Measurements from ENCODE around the gene PITX3. TPM values are rescaled to one million over a fixed set of nuclear protein-coding genes. Genes with fewer than 3 reads are reported as not detected.

The PITX3 gene
- total RNA-seq (1 to 10 TPM; 6.9 to 9.7 (median 8.8) TPM), polyA plus RNA-seq (1 to 10 TPM; 2.0 to 7.6 (median 4.5) TPM)
- long read RNA-seq, donor 1, partial matches to known transcripts, result 0 of 4 reads
- long read RNA-seq, donor 1, other reads (novel, unspliced or antisense), result 1 of 4 reads
- long read RNA-seq, donor 2, transcript PITX3-201 (4 exons, 1,391 nt), result major isoform, 9 of 23 reads
- long read RNA-seq, donor 2, partial matches to known transcripts, result 14 of 23 reads
- long read RNA-seq, donor 2, other reads (novel, unspliced or antisense), result 0 of 23 reads

- Histone ChIP-seq H3K9me3 (no peaks in the 10 kb centered on the region), H3K36me3 (ENCODE audit: insufficient read depth in 1 of 2, low read depth in 1 of 2) (no peaks in the 10 kb centered on the region), H3K4me1 (peaks cover 48% of the 10 kb centered on the region), H3K4me3 (peak within 1 kb of the TSS; percentile 87), H3K27ac (peak within 1 kb of the TSS; percentile 90), H3K27me3 (ENCODE audit: insufficient read depth in 3 of 3, low read length in 2 of 3) (no peaks in the 10 kb centered on the region)
- intact Hi-C loops (cut with DNase I), result loop anchor here in 1 of 2 donors (10.0 kb wide), 1 partner anchor 53 kb away; no protein-coding TSS in a partner anchor
- DNase-seq (peak; percentile 96 to 97), ATAC-seq (peak; percentile 81 to 86 (median 84))
- TF ChIP-seq CTCF (IDR thresholded peaks at IDR 0.05), result no peak
- 0% methylated on average over 40 to 57 of the region's 57 CpGs for WGBS, 3 donors
Measured at GRCh38 chr10:102241444-102242117, at the start of gene PITX3. Gene PITX3 (minus strand): TSS chr10:102241512. CDS start chr10:102232080, 9,432 bp downstream.

- H3K4me1 ChIP-seq, result peaks cover 87% of the 10 kb centered on the region
- TF ChIP-seq CTCF (IDR thresholded peaks at IDR 0.05), result no peak
- H3K4me3 ChIP-seq, result no peak overlapping the region
- no peaks in the 10 kb centered on the region for H3K27me3 ChIP-seq (ENCODE audit: insufficient read depth in 3 of 3, low read length in 2 of 3)
- ATAC-seq (no peak), DNase-seq (no peak)
- WGBS, 3 donors, result 94 to 98% (median 95%) methylated on average over 3 of the region's 3 CpGs
- H3K36me3 ChIP-seq (ENCODE audit: insufficient read depth in 1 of 2, low read depth in 1 of 2), result no peaks in the 10 kb centered on the region
- intact Hi-C loops (cut with DNase I), result loop anchor here (5.0 to 10.0 kb wide), 2 partner anchors 37 to 45 kb away; partner anchors contain the start of genes GBF1 (in 1 of the 2) and PITX3 (in 1 of the 2)
- H3K9me3 ChIP-seq, result no peaks in the 10 kb centered on the region
- peak overlapping the region; percentile 47 for H3K27ac ChIP-seq
Measured at GRCh38 chr10:102289840-102290239, 48.5 kb upstream of the PITX3 start.

DNA sequence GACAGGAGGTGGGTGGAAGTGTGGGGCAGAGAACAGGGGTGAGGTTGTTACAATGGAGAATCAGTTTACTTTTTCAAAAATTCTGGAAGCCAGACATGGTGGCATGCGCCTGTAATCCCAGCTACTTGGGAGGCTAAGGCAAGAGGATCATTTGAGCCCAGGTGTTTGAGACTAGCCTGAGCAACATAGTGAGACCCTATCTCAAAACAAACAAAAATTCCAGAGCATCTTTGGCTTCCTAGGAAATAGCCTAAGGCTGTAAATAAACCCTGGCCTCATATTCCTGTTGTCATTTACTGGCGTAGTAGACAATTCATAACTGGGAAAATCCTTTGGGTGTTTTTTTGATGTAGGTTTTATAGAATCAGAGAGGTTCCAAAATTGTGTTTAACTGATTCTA lies 48.0 kb upstream of the PITX3 start:
- WGBS, 3 donors, result 86 to 94% (median 89%) methylated on average over 2 of the region's 2 CpGs
- Histone ChIP-seq H3K27me3 (ENCODE audit: insufficient read depth in 3 of 3, low read length in 2 of 3) (no peaks in the 10 kb centered on the region), H3K36me3 (ENCODE audit: insufficient read depth in 1 of 2, low read depth in 1 of 2) (no peaks in the 10 kb centered on the region), H3K27ac (peak overlapping the region; percentile 47), H3K9me3 (no peaks in the 10 kb centered on the region), H3K4me3 (no peak overlapping the region), H3K4me1 (peaks cover 87% of the 10 kb centered on the region)
- DNase-seq (no peak), ATAC-seq (no peak)
- intact Hi-C loops (cut with DNase I), result loop anchor here in 1 of 2 donors (5.0 kb wide), 1 partner anchor 38 kb away; no protein-coding TSS in a partner anchor
- TF ChIP-seq CTCF (IDR thresholded peaks at IDR 0.05), result no peak

DNA sequence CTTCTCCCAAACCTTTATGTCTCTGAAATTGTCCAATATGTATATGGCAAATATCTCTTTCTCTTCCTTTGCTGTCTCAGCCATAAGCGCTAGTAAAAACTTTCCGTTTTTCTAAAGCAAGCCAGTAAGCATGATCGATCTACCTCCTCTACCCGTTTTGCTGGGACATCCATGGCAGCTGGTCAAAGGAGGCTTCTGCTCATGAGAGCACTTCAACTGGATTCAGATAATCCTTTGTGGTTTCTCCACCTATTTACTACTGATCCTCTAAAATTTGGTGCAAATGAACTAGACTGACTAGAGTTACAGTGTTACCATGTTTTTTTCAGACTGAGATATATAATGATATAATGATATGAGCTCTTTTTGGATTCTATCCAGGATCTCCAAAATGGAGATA lies 46.7 kb upstream of the PITX3 start:
- no peaks in the 10 kb centered on the region for H3K36me3 ChIP-seq (ENCODE audit: insufficient read depth in 1 of 2, low read depth in 1 of 2)
- no peak for TF ChIP-seq CTCF (IDR thresholded peaks at IDR 0.05)
- no peak overlapping the region for H3K27ac ChIP-seq
- intact Hi-C loops (cut with DNase I), result loop anchor here in 1 of 2 donors (5.0 kb wide), 1 partner anchor 39 kb away; no protein-coding TSS in a partner anchor
- ATAC-seq, result no peak
- 76 to 88% (median 79%) methylated on average over 4 of the region's 4 CpGs for WGBS, 3 donors
- no peak for DNase-seq
- H3K4me1 ChIP-seq, result peaks cover 89% of the 10 kb centered on the region
- H3K27me3 ChIP-seq (ENCODE audit: insufficient read depth in 3 of 3, low read length in 2 of 3), result no peaks in the 10 kb centered on the region
- H3K4me3 ChIP-seq, result no peak overlapping the region
- H3K9me3 ChIP-seq, result no peaks in the 10 kb centered on the region
